Activated CD4-positive, alpha-beta T cell treated with anti-CD3 and anti-CD28 coated beads, Interleukin-10, Interleukin-2, amounts not matched to agents 100 ng/mL and 50 ng/mL, durations not matched to agents 16 hours and 8 hours (primary cell): ENCODE data around the gene FHIT.

ENCODE experiments used
- DNase-seq: peaks from one replicate; pipeline ENCODE4 v3.0.0-alpha.2; 2020

The FHIT gene

GRCh38 chr3:59940718-59941117, 1310.5 kb downstream of the FHIT start:
- DNase-seq = no peak

DNA sequence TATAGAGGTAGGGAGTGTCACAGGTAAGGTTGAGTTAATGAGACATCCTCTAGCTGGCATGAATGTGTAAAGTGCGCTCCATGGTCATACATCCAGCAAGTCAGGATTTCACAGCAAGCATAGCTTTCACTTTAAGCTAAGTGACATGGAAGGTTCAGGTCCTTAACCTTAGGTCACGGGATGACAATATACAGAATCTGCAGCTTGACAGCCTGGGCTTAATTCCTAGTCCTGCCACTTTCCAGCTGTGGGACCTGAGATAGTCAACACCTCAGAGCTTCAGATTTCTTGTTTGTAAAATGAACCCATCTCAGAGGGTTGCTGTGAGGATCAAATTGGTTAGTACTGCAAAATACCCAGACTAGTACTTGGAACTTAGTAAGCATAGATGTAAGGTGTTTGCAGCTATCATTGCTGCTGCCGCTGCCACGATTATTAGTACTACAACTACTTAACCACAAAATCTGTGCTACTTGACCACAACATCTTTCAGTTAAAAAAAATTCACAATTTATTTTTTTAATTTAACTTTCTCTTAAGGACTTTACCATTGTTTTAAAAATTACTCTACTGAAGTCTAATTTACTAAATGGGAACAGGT, 1311.3 kb downstream of the FHIT start:
- no peak for DNase-seq

GRCh38 chr3:59938828-59939227, 1312.4 kb downstream of the FHIT start:
- no peak for DNase-seq

- no peak for DNase-seq
Measured at GRCh38 chr3:59937201-59937600, 1314.1 kb downstream of the FHIT start.

DNA sequence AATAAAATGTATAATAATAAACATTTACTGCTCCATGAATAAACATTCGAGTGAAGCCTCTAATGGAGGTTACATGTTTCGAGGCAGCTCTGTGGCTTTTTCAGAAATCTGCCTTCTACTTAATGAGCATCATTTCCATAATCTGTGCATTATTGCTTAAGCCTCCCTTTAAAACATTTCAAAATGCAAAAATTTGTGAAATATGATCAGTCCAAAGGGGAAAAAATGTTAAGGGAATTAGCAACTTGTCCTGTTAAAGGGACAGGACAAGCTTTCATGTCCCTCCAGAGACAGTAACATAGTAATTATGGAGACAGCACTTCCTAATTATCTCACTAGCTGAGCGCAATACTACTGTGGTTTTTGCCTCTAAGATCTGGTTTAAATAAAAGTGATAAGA, 1314.8 kb downstream of the FHIT start:
- DNase-seq = no peak

GRCh38 chr3:59935025-59935424, 1316.2 kb downstream of the FHIT start:
- DNase-seq = peak; percentile 86

DNA sequence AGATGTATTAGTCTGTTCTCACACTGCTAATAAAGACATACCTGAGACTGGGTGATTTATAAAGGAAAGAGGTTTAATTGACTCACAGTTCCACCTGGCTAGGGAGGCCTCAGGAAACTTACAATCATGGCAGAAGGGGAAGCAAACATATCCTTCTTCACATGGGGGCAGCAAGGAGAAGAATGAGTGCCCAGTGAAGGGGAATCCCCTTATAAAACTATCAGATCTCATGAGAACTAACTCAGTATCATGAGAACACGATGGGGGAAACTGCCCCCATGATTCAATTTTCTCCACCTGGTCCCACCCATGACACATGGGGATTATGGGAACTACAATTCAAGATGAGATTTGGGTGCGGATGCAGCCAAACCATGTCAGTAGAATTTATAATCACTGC, 1316.7 kb downstream of the FHIT start:
- DNase-seq = peak; percentile 37

GRCh38 chr3:59930170-59930569, 1321.1 kb downstream of the FHIT start:
- no peak for DNase-seq

DNA sequence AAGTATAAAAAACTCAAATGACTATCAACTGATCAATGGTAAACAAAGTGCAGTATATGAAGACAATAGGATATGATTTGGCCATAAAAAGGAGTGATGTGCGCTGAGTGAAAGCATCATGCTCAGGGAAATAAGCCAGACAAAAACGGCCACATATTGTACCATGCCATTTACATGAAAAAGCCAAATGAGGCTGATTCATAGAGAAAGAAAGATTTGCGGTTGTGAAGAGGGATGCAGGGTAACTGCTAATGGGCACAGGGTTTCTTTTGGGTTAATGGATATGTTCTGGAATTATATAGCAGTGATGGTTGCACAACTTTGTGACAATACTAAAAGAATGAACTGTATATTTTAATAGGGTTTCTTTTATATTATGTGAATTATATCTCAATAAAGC, 1324.2 kb downstream of the FHIT start:
- no peak for DNase-seq

GRCh38 chr3:59925946-59926345, 1325.3 kb downstream of the FHIT start:
- no peak for DNase-seq

DNA sequence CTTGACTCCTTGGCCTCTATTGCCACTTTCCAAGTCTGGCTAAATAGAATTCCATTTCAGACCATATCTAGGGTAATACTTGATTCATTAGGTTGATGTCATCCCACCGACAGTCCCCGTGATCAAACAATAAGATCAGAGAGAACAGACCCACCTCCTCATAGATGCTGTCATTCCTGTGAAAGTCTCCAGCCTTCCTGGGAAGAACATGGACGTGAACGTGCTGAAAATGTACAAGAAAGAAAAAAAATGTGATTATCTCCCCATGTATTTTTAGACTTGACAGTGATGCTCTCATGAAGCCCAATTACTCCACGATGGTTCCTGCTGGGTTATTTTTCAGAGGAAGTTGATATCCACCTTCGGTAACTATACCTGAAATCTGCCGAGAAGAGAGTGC, 1329.1 kb downstream of the FHIT start:
- DNase-seq = no peak

- DNase-seq = no peak
Measured at GRCh38 chr3:59920822-59921221, 1330.4 kb downstream of the FHIT start.

DNA sequence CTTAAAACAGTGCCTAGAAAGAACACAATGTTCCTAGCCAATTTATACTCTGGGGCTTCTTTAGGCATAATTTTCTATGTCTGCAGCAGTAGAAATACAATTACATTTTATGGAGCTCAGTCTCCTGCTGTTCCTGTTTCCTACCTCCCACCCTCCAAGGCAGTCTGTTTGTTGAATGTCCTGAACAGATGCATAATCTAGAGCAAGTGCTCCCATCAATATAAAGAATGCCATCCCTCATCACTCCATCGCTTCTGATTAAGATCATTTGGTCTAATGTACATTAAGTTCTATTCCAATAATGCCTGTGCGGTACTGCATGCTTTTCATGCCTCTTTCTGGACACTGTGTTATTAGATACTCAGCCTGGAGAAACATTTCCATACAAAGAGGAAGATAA, 1331.7 kb downstream of the FHIT start:
- DNase-seq = no peak

DNA sequence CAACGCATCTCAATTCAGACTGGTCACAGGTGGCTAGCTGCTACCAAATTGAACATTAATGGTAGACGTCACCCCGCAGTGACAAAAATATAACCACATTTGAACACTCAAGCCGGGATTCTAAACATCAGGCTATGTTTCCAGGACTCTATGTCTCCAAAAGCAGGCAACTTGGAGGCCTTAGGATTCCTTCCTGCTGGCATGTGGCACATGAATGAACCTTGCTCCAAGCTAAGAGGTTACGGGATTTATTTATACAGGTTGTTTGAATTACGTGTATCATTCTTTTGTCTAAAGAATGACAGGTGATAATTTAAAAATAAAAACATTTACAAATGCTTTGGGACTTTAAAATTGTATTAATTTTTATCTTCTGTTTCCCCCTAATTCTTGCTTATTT, 1337.0 kb downstream of the FHIT start:
- no peak for DNase-seq

DNA sequence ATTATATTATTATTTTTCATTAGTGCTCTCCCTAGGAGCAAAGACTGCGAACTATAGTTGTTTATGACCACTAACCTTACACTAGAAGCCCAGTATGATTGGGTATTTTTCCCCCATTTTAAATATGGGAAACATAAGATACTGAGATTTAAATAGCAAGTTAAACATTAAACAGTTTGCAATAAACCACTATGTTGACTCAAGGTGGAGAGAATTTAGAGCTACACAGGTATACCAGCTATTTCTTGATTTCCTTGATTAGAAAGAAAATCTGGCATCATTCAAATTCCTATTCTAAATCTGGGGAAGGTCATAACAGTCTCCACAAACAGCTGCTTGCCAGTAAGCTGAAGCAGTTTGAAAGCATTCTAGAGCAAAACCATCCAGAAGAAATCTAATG, 1337.6 kb downstream of the FHIT start:
- DNase-seq = no peak

DNA sequence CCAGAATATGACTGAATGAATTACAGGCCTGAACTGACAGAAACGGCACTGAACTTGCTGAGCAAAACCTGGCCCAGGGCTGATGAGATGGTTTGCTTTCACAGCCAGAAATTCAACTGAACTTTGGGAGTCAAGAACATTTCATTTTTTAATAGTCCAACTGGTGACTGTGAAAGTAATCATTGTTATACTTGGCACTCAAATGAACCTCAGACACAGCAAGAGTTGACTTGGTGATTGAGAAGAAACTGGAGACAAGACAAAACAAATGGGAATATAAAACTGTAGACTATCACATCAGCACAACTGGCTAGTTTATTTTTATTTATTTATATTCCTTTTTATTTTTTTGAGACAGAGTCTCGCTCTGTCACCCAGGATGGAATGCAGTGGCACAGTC, 1342.6 kb downstream of the FHIT start:
- DNase-seq = no peak

- DNase-seq = no peak
Measured at GRCh38 chr3:59908280-59908679, 1343.0 kb downstream of the FHIT start.

DNA sequence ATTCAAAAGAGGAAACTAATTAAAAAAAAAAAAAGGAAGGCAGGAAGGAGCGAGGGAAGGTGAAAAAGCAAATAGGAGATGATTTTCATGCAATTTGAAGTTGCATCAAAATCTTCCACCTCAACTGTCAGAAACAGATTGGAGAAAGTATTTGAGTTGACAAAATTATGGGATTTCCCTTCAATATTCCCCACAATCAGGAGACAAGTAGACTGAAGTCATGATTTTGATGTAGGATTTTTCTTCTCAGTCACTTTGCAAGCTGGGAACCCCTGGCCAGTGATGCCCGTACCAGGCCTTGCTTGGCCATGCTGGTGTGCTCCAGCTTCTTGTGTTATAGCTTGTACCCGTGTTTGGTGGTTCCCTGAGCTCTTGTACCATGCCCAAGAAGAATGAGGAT, 1347.0 kb downstream of the FHIT start:
- DNase-seq = no peak

DNA sequence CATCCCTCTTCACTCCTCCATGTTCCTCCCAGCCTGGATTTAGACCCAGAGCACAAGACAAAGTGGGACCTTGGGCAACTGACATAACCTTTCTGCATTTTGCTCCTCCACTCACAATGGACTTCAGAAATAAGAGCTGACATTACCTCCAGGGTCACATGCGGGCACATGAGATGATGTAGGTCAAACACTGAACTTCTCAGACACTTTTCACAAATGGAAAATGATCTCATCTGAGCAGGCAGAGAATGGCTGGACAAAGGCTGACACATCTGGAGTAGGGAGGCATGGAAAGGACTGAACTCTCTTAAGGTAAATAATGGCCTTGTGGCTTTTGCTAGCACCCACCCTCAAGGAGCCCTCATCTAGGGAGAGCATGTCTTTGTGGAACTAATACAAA, 1352.2 kb downstream of the FHIT start:
- no peak for DNase-seq

- no peak for DNase-seq
Measured at GRCh38 chr3:59895972-59896371, 1355.3 kb downstream of the FHIT start.

DNA sequence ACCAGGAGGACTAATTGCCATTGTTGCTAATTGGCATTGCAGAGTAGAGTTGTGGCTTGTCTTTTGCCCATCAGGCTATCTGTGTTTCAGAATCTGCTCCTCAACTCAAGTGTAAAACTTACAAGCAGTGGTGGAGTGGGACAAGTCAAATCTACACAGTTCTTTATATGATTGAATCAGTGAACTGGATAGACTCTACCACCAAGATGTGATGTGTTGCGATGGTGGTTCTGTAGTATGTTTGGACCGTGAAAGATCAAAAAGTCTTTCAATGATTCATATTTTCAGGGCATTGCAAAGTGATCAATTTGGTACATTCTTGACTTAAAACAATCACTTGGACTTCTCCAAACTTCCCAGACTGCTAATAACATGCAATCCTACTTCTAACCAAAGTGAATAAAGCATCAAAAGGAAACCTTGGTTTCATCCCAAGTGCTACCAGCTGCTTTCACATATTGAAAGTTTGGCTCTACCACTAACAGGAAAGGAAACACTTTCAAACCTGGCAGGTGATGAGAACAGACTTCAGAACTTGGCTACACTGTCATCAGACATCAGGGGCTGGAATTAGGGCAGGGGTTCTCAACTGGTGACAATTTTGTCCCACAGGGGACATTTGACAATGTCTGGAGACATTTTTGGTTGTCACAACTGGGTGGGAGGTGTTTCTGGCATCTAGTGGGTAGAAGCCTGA, 1356.7 kb downstream of the FHIT start:
- DNase-seq = no peak

- no peak for DNase-seq
Measured at GRCh38 chr3:59890639-59891038, 1360.6 kb downstream of the FHIT start.

DNA sequence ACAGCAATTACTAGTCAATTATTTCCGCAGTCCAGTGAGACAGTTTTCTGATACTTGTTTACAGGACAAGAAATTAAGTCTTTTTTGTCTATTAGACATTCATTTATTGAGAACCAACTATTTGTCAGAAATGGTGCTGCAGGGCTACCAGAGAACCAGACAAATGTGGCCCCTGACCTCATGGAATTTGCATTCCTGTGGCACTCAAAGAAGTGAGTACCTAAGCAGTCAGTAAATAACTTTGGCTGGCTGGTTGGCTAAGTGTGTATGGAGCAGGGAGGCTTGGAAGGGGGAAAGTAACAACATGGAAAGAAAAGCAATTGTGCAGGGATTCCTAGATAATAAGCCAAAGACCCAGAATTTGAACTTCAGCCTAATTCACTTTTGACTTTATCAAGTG, 1364.5 kb downstream of the FHIT start:
- DNase-seq = no peak

DNA sequence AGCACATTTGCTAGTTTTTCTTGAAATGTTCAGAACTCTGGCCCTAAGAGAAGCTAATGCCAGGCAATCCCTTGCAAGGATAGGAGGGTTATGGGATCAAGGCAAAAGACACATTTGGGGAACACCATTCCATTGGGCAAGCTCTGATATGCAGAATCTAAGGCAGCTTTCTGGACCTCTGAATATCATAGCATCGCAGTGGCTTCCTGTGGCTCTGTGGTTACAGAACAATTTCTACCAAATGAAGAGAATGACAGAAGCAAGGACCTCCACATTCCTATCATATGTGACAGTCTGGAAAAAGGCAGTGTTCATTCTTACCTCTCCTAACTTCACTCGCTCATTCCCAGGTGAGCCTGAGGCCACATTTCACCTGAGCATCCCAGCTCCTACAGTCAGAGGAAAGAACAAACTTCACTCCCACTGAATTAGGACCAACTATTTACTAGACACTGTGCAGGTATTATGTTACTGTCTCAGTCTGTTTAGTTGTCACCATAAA, 1365.3 kb downstream of the FHIT start:
- no peak for DNase-seq

- no peak for DNase-seq
Measured at GRCh38 chr3:59885101-59885500, 1366.2 kb downstream of the FHIT start.
